H1 (cell line): ENCODE measurements around the gene ID1. TPM values are rescaled to one million over a fixed set of nuclear protein-coding genes. Genes with fewer than 3 reads are reported as not detected.

Source experiments
- CHD7 ChIP-seq: fragments of 300-600 bp; sonication (generic); IDR thresholded peaks from 2 replicates; pipeline ENCODE4 v1.7.1; 2012; ENCODE audit warnings: low read length, moderate library complexity, mild to moderate bottlenecking, inconsistent platforms; ENCODE audit not compliant: insufficient replicate concordance
- JUN ChIP-seq: IDR thresholded peaks from 2 replicates; pipeline ENCODE4 v1.6.1; 2011; ENCODE audit warnings: low read depth, mild to moderate bottlenecking, improper control_type of control experiment, low read length
- NANOG ChIP-seq: IDR thresholded peaks from 2 replicates; pipeline ENCODE4 v1.6.1; 2011; ENCODE audit warnings: low read length, low read depth, mild to moderate bottlenecking, inconsistent platforms; ENCODE audit not compliant: insufficient read depth, poor library complexity, severe bottlenecking
- polyA plus RNA-seq, 7 experiments: library from polyadenylated mRNA; depleted of rRNA in 3 of 7; stranded (reverse) in 5 of 7; unstranded in 2 of 7; fragments of >200 nt in 5 of 7; fragments of 200-250 nt in 2 of 7; gene quantifications; 1 replicate in 5 of 7; 2 replicates in 1 of 7; 4 replicates in 1 of 7; pipeline versions ENCODE4 v1.2.1 to v1.2.3, GENCODE V29; 2011 to 2013; ENCODE audit warnings: missing spikeins in 2 of 7, mixed read lengths in 2 of 7
- total RNA-seq: library from RNA; stranded (reverse); fragmentation: NEBNext Ultra II Directional; extraction: Animal tissue kit (Norgen Biotek cat#: 25700); gene quantifications from 2 replicates; pipeline ENCODE4 v1.2.1, GENCODE V29; 2021

The ID1 gene
- total and polyA plus RNA-seq, 2 of the 8 experiments (the other 6 are each of a cell fraction or from before 2014, with no cell fraction given), result 120 to 357 TPM

GRCh38 chr20:31577194-31577593, 27.9 kb upstream of the ID1 start (continued):
- TF ChIP-seq NANOG (no peak), JUN (no peak), CHD7 (no peak)
